Gastrocnemius medialis (tissue), 4 donors: ENCODE measurements around the gene USE1.

Experiments
- POLR2A ChIP-seq, 2 donors: fragments of 450-650 bp; IDR thresholded peaks; one replicate each; pipeline ENCODE4 v1.6.1; 2017; ENCODE audit warnings: antibody characterized with exemption in 2 of 2, mild to moderate bottlenecking in 2 of 2, moderate library complexity in 2 of 2
- TF ChIP-seq, protein P1 (sequence below), 5 experiments: fragments of 450-650 bp in 3 of 5; fragments of 200-600 bp in 2 of 5; sonication (generic) in 2 of 5; IDR thresholded peaks in 4 of 5; conservative IDR thresholded peaks in 1 of 5; 1 replicate in 4 of 5; 2 replicates in 1 of 5; pipeline ENCODE4 v1.5.1; 2016 to 2019; ENCODE audit warnings: antibody characterized with exemption in 5 of 5, mild to moderate bottlenecking in 3 of 5, moderate library complexity in 3 of 5

DNA sequence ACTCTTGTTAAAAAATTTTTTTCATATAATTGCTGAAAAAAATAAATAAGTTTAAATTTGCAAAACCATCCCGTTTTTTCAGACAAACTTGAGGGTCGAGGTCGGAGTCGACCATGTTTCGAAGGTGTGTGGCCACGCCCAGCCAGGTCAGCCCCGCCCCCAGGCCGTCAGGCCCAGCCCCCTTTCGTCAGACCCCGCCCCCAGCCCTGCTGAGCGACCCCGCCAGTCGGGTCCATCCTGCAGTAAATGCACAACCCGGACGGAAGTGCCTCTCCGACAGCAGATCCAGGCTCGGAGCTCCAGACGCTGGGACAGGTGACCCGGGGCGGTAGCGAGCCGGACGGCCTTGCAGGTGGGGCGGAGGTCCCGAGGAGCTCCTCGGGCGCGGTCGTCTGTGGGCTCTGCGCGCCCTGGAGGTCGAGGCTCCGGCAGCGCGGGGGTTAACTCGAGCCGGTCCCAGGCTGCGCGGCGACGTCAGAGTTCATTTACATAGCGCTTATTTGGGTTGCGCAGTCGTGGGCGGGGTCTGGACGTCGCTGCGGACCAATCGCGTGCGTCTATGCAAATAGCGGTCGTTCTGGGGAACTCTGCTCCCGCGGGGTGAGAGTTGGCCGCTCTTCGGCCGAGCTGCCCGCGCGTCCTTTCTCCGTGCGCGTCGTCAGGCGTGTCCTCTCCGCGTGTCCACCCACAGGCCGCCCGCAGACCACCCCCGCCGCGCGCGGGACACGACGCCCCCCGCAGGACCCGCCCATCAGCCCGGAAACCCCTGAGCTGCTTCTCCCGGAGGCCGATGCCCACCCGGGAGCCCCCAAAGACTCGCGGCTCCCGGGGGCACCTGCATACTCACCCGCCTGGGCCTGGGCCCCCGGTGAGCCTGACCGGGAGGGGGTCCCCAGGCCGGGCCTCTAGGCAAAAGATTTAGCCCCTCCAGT, 11.1 kb downstream of the USE1 start, which contains the start of gene OCEL1:
- TF ChIP-seq, protein P1, sequence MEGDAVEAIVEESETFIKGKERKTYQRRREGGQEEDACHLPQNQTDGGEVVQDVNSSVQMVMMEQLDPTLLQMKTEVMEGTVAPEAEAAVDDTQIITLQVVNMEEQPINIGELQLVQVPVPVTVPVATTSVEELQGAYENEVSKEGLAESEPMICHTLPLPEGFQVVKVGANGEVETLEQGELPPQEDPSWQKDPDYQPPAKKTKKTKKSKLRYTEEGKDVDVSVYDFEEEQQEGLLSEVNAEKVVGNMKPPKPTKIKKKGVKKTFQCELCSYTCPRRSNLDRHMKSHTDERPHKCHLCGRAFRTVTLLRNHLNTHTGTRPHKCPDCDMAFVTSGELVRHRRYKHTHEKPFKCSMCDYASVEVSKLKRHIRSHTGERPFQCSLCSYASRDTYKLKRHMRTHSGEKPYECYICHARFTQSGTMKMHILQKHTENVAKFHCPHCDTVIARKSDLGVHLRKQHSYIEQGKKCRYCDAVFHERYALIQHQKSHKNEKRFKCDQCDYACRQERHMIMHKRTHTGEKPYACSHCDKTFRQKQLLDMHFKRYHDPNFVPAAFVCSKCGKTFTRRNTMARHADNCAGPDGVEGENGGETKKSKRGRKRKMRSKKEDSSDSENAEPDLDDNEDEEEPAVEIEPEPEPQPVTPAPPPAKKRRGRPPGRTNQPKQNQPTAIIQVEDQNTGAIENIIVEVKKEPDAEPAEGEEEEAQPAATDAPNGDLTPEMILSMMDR (IDR thresholded peaks at IDR 0.05 in 4 of 5, conservative IDR thresholded peaks at IDR 0.05 in 1 of 5) = peak in 1 of 5 experiments; percentile 21
- peak; percentile 88 to 90 for TF ChIP-seq POLR2A (IDR thresholded peaks at IDR 0.05)
